NCI-H2196 (cell line): Measurements from ENCODE around the gene TMEM243.

Source experiments
- DNase-seq: peaks from one replicate; lab custom pipeline; 2025; ENCODE audit not compliant: unreplicated experiment; lab: John Stamatoyannopoulos, UW

Gene TMEM243

DNA sequence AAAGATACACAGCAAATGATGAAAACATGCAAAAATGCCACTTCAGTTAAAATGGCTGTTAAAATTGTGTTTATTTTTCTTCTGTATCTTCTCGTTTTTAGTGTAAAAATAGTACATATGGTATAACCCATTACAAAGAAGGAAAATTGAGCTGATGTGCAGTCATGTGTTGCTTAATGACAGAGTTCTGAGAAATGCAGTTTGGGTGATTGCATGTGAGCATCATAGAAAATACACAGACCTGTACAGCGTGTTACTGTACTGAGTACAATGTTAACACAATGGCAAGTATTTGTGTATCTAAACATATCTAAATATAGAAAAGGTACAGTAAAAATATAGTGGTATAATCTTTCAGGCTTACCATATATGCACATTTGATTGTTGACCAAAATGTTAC lies 60.0 kb downstream of the TMEM243 start:
- no peak for DNase-seq

DNA sequence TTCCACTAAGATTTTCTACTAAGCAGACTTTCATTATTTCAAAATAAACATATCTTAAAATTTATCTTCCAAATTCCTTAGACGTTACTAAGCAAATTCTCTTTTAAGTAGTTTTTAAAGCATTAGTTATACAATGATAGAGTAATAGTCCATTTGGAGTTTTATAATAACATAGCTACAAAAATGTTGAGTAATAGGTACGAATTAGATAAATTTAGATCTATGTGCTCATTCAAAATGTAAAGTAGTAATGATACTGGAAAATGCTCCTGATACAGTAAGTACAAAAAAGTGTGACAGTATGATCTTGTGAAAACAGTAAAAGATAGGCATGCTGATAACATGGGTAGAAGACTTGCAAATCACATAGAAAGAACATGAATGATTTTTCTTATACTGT lies 62.8 kb downstream of the TMEM243 start:
- DNase-seq, result no peak

- no peak for DNase-seq
Measured at GRCh38 chr7:87155788-87156187, 63.7 kb downstream of the TMEM243 start.

DNA sequence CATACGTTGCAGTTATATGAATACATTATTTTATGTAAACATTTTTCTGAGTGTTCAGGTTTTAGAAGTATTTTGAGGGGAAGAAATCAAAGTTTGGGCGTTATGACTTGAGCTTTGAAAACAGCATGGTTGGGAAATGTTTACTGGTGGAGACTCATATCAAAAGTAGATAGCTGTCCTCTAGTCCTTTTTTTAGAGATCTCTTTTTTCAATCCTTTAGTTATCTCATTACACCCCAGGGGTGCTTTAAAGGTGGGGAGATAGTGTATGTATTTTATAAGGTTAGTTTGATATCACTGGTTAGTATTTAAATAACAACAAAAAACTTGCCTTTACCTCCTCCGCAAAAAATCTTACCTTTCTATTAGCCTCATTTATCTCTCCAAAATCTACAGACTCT lies 65.0 kb downstream of the TMEM243 start:
- no peak for DNase-seq

- DNase-seq, result no peak
Measured at GRCh38 chr7:87154166-87154565, 65.4 kb downstream of the TMEM243 start.

DNA sequence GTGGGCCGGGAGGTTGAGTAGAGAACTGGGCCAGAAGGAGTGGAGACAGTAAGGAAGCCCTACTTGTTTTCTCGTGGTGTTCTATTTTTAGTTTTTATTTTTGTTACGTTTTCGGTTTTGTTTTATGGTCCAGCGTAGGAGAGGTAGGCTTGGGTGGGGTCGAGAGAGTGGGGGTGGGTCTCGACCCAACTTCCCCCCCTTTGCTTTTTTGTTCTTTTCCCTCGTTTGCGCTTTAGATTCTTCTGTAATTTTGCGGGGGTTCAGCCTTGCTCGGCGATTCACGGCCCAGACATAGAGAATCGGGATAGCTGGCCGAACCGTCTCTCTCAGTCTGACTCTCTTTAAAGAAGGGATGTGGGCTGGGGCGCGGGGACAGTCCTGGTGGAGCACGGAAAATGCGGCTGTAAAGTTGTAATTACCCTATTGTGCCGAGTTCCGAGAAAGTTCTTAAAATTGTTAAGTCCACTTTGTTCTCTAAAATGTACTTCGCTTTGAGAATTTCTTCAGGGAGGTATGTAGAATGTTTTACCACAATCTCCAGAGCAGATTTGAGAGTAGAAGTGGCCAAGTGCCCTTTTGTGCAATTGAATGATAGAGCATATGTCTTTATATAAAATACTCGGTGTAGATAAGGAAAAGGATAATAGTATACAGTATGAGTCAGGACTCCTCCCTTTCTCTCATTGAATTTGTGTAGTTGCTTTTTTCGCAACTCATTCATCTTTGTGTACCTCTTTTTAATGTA lies 66.5 kb downstream of the TMEM243 start:
- no peak for DNase-seq

- DNase-seq, result peak; percentile 95
Measured at GRCh38 chr7:87152112-87152896, 67.2 kb downstream of the TMEM243 start, which contains the start of gene DMTF1. Gene DMTF1 (plus strand): TSS chr7:87152453. CDS start chr7:87164942, 12,489 bp downstream.

DNA sequence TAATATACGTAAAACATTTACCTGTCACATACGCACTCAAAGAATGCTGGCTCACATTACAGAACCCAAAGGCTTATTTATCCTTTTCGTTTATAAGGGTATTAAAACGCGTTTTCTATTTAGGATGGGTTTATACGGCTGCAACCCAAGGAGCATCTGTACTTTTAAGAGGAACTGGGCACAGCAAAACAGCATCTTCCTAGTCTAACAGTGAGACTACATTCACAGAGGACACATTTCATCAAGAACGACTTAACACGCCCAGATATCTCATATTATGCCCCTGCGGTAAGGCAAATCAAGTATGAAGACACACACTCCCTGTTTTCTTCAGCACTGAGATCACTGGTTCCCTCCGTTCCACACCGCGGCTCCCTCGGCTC lies 67.8 kb downstream of the TMEM243 start:
- DNase-seq, result no peak

- DNase-seq, result no peak
Measured at GRCh38 chr7:87151002-87151728, 68.4 kb downstream of the TMEM243 start.

GRCh38 chr7:87148332-87148955 lies 71.1 kb downstream of the TMEM243 start:
- peak; percentile 32 for DNase-seq

- no peak for DNase-seq
Measured at GRCh38 chr7:87147500-87147899, 72.0 kb downstream of the TMEM243 start.

DNA sequence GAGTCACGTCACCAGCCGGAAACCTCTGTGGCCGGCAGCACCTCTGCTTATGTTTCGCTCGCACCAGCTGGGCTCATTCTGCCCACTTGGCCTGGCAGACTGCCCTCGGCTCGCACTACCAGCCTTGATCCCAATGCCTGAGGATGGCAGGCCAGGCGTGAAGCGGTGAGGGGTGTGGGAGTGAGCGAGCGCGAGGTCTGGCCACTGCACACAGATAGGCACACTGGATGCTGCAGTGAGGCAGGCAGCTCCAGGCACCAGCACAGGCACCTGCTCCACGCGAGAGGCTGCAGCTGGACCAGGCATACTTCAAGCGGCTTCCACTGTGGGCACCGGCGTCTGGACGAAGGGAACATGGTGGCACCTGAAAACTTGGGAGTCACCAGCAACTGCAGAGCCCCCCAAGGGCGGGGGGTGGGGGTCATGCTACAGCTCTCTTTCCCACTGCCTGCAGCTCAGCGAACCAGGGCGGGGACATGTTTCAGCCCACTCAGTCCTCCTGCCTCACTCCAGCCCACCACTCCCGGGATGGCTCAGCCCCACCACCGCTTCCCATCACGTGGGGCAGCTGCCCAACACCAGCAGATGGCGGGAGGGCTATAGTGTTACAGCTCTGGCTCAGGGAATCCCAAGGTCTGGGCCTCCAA lies 72.7 kb downstream of the TMEM243 start:
- DNase-seq, result no peak
